NB4 (cell line): ENCODE measurements around the gene NRG3.

Experiments used
- CTCF ChIP-seq: IDR thresholded peaks from one replicate; pipeline ENCODE4 v1.5.1; 2012; ENCODE audit warnings: low read depth, low read length
- MYC ChIP-seq: IDR thresholded peaks from 2 replicates; pipeline ENCODE4 v1.6.1; 2011; ENCODE audit warnings: low read depth, low read length
- POLR2A ChIP-seq: IDR thresholded peaks from 2 replicates; pipeline ENCODE4 v1.6.1; 2011; ENCODE audit warnings: mild to moderate bottlenecking; ENCODE audit not compliant: insufficient read length; ENCODE audit errors: extremely low read depth

- no peak for TF ChIP-seq MYC
- TF ChIP-seq CTCF = no peak
- TF ChIP-seq POLR2A = no peak
These were observed 940.7 kb downstream of the NRG3 start for GRCh38 chr10:82815680-82816079.
